ENCODE measurements around the gene LCN15.

Gene LCN15, protein sequence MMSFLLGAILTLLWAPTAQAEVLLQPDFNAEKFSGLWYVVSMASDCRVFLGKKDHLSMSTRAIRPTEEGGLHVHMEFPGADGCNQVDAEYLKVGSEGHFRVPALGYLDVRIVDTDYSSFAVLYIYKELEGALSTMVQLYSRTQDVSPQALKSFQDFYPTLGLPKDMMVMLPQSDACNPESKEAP

GRCh38 chr9:136764301-136764891 is at the start of gene LCN15:
LCN15 (minus strand) TSS chr9:136764518; CDS start chr9:136764488, 30 bp downstream.
- Histone ChIP-seq H3K27ac (ENCODE audit: low read depth, low read length) (no peak within 1 kb of the TSS), H3K79me2 (ENCODE audit: insufficient read depth, low read length) (no peaks in the 10 kb centered on the region), H4K20me1 (ENCODE audit: low read depth, low read length) (no peaks in the 10 kb centered on the region), H3K9me2 (replicated peaks; ENCODE audit: insufficient read depth, low read length) (no peaks in the 10 kb centered on the region), H3K36me3 (ENCODE audit: low read length) (no peaks in the 10 kb centered on the region), H3K4me2 (ENCODE audit: low read depth, low read length, poor library complexity, severe bottlenecking) (no peak within 1 kb of the TSS), H3K9ac (ENCODE audit: low read length) (no peak within 1 kb of the TSS), H3K9me3 (ENCODE audit: insufficient read depth, low read length) (no peaks in the 10 kb centered on the region), H3F3A (ENCODE audit: insufficient read depth) (peaks cover 6% of the 10 kb centered on the region), H3K4me3 (ENCODE audit: insufficient read depth, low read length, poor library complexity, severe bottlenecking) (no peak within 1 kb of the TSS), H2AFZ (ENCODE audit: low read depth, low read length, severe bottlenecking) (no peak within 1 kb of the TSS), H3K27me3 (ENCODE audit: low read length) (no peaks in the 10 kb centered on the region)
- TF ChIP-seq EZH2phosphoT487 (conservative IDR thresholded peaks at IDR 0.05; ENCODE audit: low read length), result no peak
- no peak for TF ChIP-seq CTCF (IDR thresholded peaks at IDR 0.05; ENCODE audit: insufficient read depth, low read length, poor library complexity, severe bottlenecking)

DNA sequence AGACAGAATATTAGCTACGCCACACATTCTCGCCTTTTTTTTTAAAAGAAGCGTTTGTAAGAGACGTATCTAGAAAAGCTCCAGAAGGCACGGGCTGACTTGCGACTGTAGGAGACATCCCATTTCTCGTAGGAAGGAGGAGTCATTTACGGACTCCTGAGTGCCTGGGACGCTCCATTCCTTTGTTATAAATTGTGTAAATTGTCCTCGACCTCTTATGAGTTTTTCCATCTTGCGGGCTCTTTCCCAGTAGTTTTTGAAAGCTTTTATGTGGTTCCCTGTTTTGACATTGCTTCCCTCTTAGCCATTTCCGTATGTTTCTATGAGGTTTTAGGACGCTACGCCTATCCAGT is 44.5 kb upstream of the LCN15 start:
- TF ChIP-seq EZH2phosphoT487 (conservative IDR thresholded peaks at IDR 0.05; ENCODE audit: low read length) (no peak), CTCF (IDR thresholded peaks at IDR 0.05; ENCODE audit: insufficient read depth, low read length, poor library complexity, severe bottlenecking) (no peak)
- Histone ChIP-seq H3K9ac (ENCODE audit: low read length) (peak overlapping the region; percentile 99), H2AFZ (ENCODE audit: low read depth, low read length, severe bottlenecking) (no peak overlapping the region), H4K20me1 (ENCODE audit: low read depth, low read length) (peaks cover 3% of the 10 kb centered on the region; the same call in 1 of the 2 replicates), H3F3A (ENCODE audit: insufficient read depth) (no peaks in the 10 kb centered on the region), H3K27ac (ENCODE audit: low read depth, low read length) (peak overlapping the region; percentile 71), H3K79me2 (ENCODE audit: insufficient read depth, low read length) (peaks cover 64% of the 10 kb centered on the region), H3K36me3 (ENCODE audit: low read length) (peaks cover 14% of the 10 kb centered on the region), H3K27me3 (ENCODE audit: low read length) (no peaks in the 10 kb centered on the region), H3K4me3 (ENCODE audit: insufficient read depth, low read length, poor library complexity, severe bottlenecking) (peak overlapping the region; percentile 94), H3K9me2 (replicated peaks; ENCODE audit: insufficient read depth, low read length) (no peaks in the 10 kb centered on the region), H3K4me2 (ENCODE audit: low read depth, low read length, poor library complexity, severe bottlenecking) (peak overlapping the region; percentile 82), H3K9me3 (ENCODE audit: insufficient read depth, low read length) (no peaks in the 10 kb centered on the region)

- peak overlapping the region; percentile 71 for H3K27ac ChIP-seq (ENCODE audit: low read depth, low read length)
- H3K27me3 ChIP-seq (ENCODE audit: low read length), result no peaks in the 10 kb centered on the region
- H3K4me2 ChIP-seq (ENCODE audit: low read depth, low read length, poor library complexity, severe bottlenecking), result peak overlapping the region; percentile 82
- H4K20me1 ChIP-seq (ENCODE audit: low read depth, low read length), result peaks cover 3% of the 10 kb centered on the region; the same call in 1 of the 2 replicates
- H3K79me2 ChIP-seq (ENCODE audit: insufficient read depth, low read length), result peaks cover 58% of the 10 kb centered on the region
- H3K9ac ChIP-seq (ENCODE audit: low read length), result peak overlapping the region; percentile 99
- H3K9me2 ChIP-seq (replicated peaks; ENCODE audit: insufficient read depth, low read length), result no peaks in the 10 kb centered on the region
- TF ChIP-seq EZH2phosphoT487 (conservative IDR thresholded peaks at IDR 0.05; ENCODE audit: low read length) (no peak), CTCF (IDR thresholded peaks at IDR 0.05; ENCODE audit: insufficient read depth, low read length, poor library complexity, severe bottlenecking) (no peak)
- H3K9me3 ChIP-seq (ENCODE audit: insufficient read depth, low read length), result no peaks in the 10 kb centered on the region
- H3K4me3 ChIP-seq (ENCODE audit: insufficient read depth, low read length, poor library complexity, severe bottlenecking), result peak overlapping the region; percentile 94
- peak overlapping the region; percentile 64 for H2AFZ ChIP-seq (ENCODE audit: low read depth, low read length, severe bottlenecking)
- H3F3A ChIP-seq (ENCODE audit: insufficient read depth), result no peaks in the 10 kb centered on the region
- peaks cover 14% of the 10 kb centered on the region for H3K36me3 ChIP-seq (ENCODE audit: low read length)
These were observed 43.9 kb upstream of the LCN15 start for GRCh38 chr9:136808075-136808805.
